K562 (cell line): Measurements from ENCODE around the gene UPK2. TPM values are rescaled to one million over a fixed set of nuclear protein-coding genes. Genes with fewer than 3 reads are reported as not detected.

Source experiments
- ATAC-seq: fragments of 200-7000 bp; cut with Tn5 transposase; 3 replicates; pipeline ENCODE4 v1.9.1; 2020; ENCODE audit warnings: moderate library complexity
- BruUV-seq: library from RNA; stranded (reverse); fragments of 400-500 nt; replicated peaks from 2 replicates; lab custom pipeline; 2021; lab: Mats Ljungman, UMichigan
- CTCF ChIA-PET: fragments of 300-600 bp; formaldehyde crosslinking; extraction: SDS; loops from one replicate; lab custom pipeline; 2021; ENCODE audit warnings: low intra/inter-chr PET ratio; lab: Yijun Ruan, JAX
- POLR2A ChIA-PET: fragments of 300-600, 350-650 bp; sonication (Branson Sonifier 250); formaldehyde crosslinking; extraction: SDS; loops from one replicate; lab custom pipeline; 2021; ENCODE audit warnings: antibody characterized with exemption, inconsistent platforms; lab: Yijun Ruan, JAX
- DNase-seq, 4 experiments: peaks; one replicate each; pipeline versions ENCODE4 v3.0.0 to v3.0.0-alpha.2; 2011 to 2018; ENCODE audit warnings: low spot score in 3 of 4, mixed read lengths in 3 of 4; ENCODE audit errors: extremely low read depth in 1 of 4
- FAIRE-seq: peaks from 2 replicates; lab custom pipeline; 2011; peaks lifted over from hg19 to GRCh38; lab: Jason Lieb, UNC
- H2AFZ ChIP-seq: 2 replicates; pipeline ENCODE4 v1.6.0; 2011; ENCODE audit warnings: low read depth, low read length, control low read depth, inconsistent platforms
- H3K27ac ChIP-seq: fragments of 200-600 bp; 3 replicates; pipeline ENCODE4 v1.8.0; 2011; ENCODE audit warnings: low read depth, mild to moderate bottlenecking, control low read depth, inconsistent platforms, low read length, moderate library complexity, mixed read lengths; ENCODE audit errors: extremely low read depth
- H3K27me3 ChIP-seq, 2 experiments: fragments of 300-600 bp in 1 of 2; 2 replicates in 1 of 2; 3 replicates in 1 of 2; pipeline versions ENCODE4 v1.6.0 to v1.8.0; 2011; ENCODE audit warnings: inconsistent platforms in 2 of 2, low read length in 2 of 2, mild to moderate bottlenecking in 1 of 2, mixed read lengths in 1 of 2, moderate library complexity in 1 of 2; ENCODE audit not compliant: control insufficient read depth in 2 of 2, insufficient read depth in 2 of 2
- H3K36me3 ChIP-seq: fragments of 300-600 bp; 3 replicates; pipeline ENCODE4 v1.8.0; 2011; ENCODE audit warnings: mild to moderate bottlenecking, low read length, inconsistent platforms; ENCODE audit not compliant: control insufficient read depth, insufficient read depth
- H3K4me1 ChIP-seq, 2 experiments: fragments of 200-600 bp in 1 of 2; replicated peaks in 1 of 2; 2 replicates in 1 of 2; 3 replicates in 1 of 2; pipeline versions ENCODE4 v1.5.1 to v1.8.0; 2011; ENCODE audit warnings: inconsistent platforms in 2 of 2, low read length in 2 of 2, mild to moderate bottlenecking in 1 of 2, mixed read lengths in 1 of 2, moderate library complexity in 1 of 2; ENCODE audit not compliant: control insufficient read depth in 2 of 2, insufficient read depth in 2 of 2
- H3K4me2 ChIP-seq: 2 replicates; pipeline ENCODE4 v1.6.1; 2011; ENCODE audit warnings: low read length, control low read depth, inconsistent platforms, mixed read lengths; ENCODE audit not compliant: insufficient read depth
- H3K4me3 ChIP-seq: fragments of 200-600 bp; sonication (generic), shearing (Covaris generic); 2 replicates; pipeline ENCODE4 v1.5.1; 2016; ENCODE audit warnings: control low read depth, inconsistent platforms
- H3K79me2 ChIP-seq: fragments of 200-600 bp; 3 replicates; pipeline ENCODE4 v1.8.0; 2011; ENCODE audit warnings: low read length, inconsistent platforms; ENCODE audit not compliant: control insufficient read depth, insufficient read depth
- H3K9ac ChIP-seq, 2 experiments: 2 replicates each; pipeline versions ENCODE4 v1.6.0 to v1.6.1; 2011; ENCODE audit warnings: low read depth in 2 of 2, low read length in 2 of 2, control low read depth in 1 of 2, inconsistent platforms in 1 of 2, mild to moderate bottlenecking in 1 of 2, mixed read lengths in 1 of 2; ENCODE audit not compliant: insufficient read depth in 1 of 2
- H3K9me1 ChIP-seq: one replicate; pipeline ENCODE4 v1.6.0; 2011; ENCODE audit warnings: inconsistent platforms, mild to moderate bottlenecking, low read length, moderate library complexity; ENCODE audit not compliant: control insufficient read depth, insufficient read depth
- H3K9me3 ChIP-seq: replicated peaks from 2 replicates; pipeline ENCODE4 v1.5.1; 2011; ENCODE audit warnings: low read depth, low read length, inconsistent platforms; ENCODE audit not compliant: control insufficient read depth, insufficient read depth
- H4K20me1 ChIP-seq: replicated peaks from 2 replicates; pipeline ENCODE4 v1.6.1; 2011; ENCODE audit warnings: low read length, inconsistent platforms, mixed read lengths; ENCODE audit not compliant: control insufficient read depth, insufficient read depth
- EP300 ChIP-seq: IDR thresholded peaks from 2 replicates; pipeline ENCODE4 v1.6.1; 2012; ENCODE audit warnings: low read length, improper control_type of control experiment
- FOXM1 ChIP-seq, 2 experiments: fragments of 450-650 bp in 1 of 2; sonication (generic) in 1 of 2; formaldehyde crosslinking in 1 of 2; IDR thresholded peaks; 2 replicates each; pipeline versions ENCODE4 v1.6.1 to v1.9.0; 2017 to 2022; ENCODE audit warnings: low read depth in 2 of 2, mild to moderate bottlenecking in 2 of 2, missing genetic modification reagents in 1 of 2, moderate library complexity in 1 of 2
- HDAC8 ChIP-seq: fragments of 450-650 bp; IDR thresholded peaks from 2 replicates; pipeline ENCODE4 v1.6.1; 2016; ENCODE audit warnings: mild to moderate bottlenecking, missing genetic modification characterization, moderate library complexity, missing compliant biosample characterization
- KLF16 ChIP-seq: IDR thresholded peaks from 2 replicates; pipeline ENCODE4 v1.6.1; 2016; ENCODE audit warnings: antibody characterized with exemption
- MCM7 ChIP-seq, 2 experiments: fragments of 450-650 bp; IDR thresholded peaks; 2 replicates each; pipeline ENCODE4 v1.6.1; 2016 to 2018
- NBN ChIP-seq: fragments of 450-650 bp; IDR thresholded peaks from 2 replicates; pipeline ENCODE4 v1.6.1; 2016; ENCODE audit warnings: low read depth, mild to moderate bottlenecking
- NCOR1 ChIP-seq: fragments of 450-650 bp; IDR thresholded peaks from 2 replicates; pipeline ENCODE4 v1.6.1; 2016; ENCODE audit warnings: mild to moderate bottlenecking, moderate library complexity
- RFX7 ChIP-seq: fragments of 250-450 bp; sonication (Bioruptor Pico); IDR thresholded peaks from 2 replicates; pipeline ENCODE4 v1.5.1; 2021; ENCODE audit warnings: mild to moderate bottlenecking
- ZNF143 ChIP-seq: sonication (generic); formaldehyde crosslinking; IDR thresholded peaks from 2 replicates; pipeline ENCODE4 v1.9.0; 2022; ENCODE audit warnings: mild to moderate bottlenecking, missing genetic modification reagents
- ZNF644 ChIP-seq: fragments of 200-800 bp; sonication (Bioruptor generic); IDR thresholded peaks from 2 replicates; pipeline ENCODE4 v1.6.1; 2016; ENCODE audit warnings: low read depth, missing genetic modification characterization, missing compliant biosample characterization
- WGBS: fragments of 100-300 bp; shearing (Covaris generic); methylation state at CpG from one replicate; pipeline ENCODE4 v1.1.6; 2016; ENCODE audit warnings: low coverage, mixed read lengths; ENCODE audit not compliant: insufficient coverage; ENCODE audit errors: missing lambda C conversion rate; 5-methylcytosine and 5-hydroxymethylcytosine counted together
- in situ Hi-C: fragments of 300-500 bp; cut with MboI; formaldehyde crosslinking; loops from 4 replicates; pipeline ENCODE4 v1.15.0; 2018; ENCODE audit warnings: inconsistent platforms, mixed read lengths
- intact Hi-C: fragments of 100-400 bp; cut with micrococcal nuclease; formaldehyde crosslinking; loops from 2 replicates; pipeline ENCODE4 v1.14.2; 2022
- polyA plus RNA-seq, 8 experiments: library from polyadenylated mRNA; depleted of rRNA in 4 of 8; stranded (reverse) in 5 of 8; unstranded in 3 of 8; fragments of >200 nt; fragmentation: Nextera tagmentation in 2 of 8; fragmentation: Illumina TruSeq in 1 of 8; extraction: Ambion mirVana in 2 of 8; extraction: Trizol in 1 of 8; gene quantifications; 2 replicates each; pipeline versions ENCODE4 v1.2.1 to v1.2.3, GENCODE V29; 2011 to 2014; ENCODE audit warnings: inconsistent platforms in 1 of 8, missing spikeins in 1 of 8
- total RNA-seq, 7 experiments: library from RNA; depleted of rRNA in 6 of 7; stranded (reverse); fragments of >200 nt in 6 of 7; fragmentation: Illumina TruSeq in 2 of 7; extraction: Trizol in 2 of 7; gene quantifications; 2 replicates each; pipeline versions ENCODE4 v1.2.1 to v1.2.3, GENCODE V29; 2011 to 2021; ENCODE audit warnings: low replicate concordance in 1 of 7
- TF ChIP-seq, protein P1 (sequence below): fragments of 250-450 bp; sonication (Bioruptor Pico); IDR thresholded peaks from 2 replicates; pipeline ENCODE4 v1.4.0; 2020; ENCODE audit warnings: mild to moderate bottlenecking, moderate library complexity, borderline replicate concordance
- TF ChIP-seq, protein P2 (sequence below): fragments of 450-650 bp; formaldehyde crosslinking; IDR thresholded peaks from 2 replicates; pipeline ENCODE4 v1.4.0; 2020; ENCODE audit warnings: mild to moderate bottlenecking, moderate library complexity
- TF ChIP-seq, protein P3 (sequence below): fragments of 450-650 bp; IDR thresholded peaks from 2 replicates; pipeline ENCODE4 v1.6.1; 2017; ENCODE audit warnings: antibody characterized with exemption, mild to moderate bottlenecking

UPK2 gene
- total and polyA plus RNA-seq, 9 of the 15 experiments (the other 6 are each of a cell fraction or from before 2014, with no cell fraction given) = not detected

DNA sequence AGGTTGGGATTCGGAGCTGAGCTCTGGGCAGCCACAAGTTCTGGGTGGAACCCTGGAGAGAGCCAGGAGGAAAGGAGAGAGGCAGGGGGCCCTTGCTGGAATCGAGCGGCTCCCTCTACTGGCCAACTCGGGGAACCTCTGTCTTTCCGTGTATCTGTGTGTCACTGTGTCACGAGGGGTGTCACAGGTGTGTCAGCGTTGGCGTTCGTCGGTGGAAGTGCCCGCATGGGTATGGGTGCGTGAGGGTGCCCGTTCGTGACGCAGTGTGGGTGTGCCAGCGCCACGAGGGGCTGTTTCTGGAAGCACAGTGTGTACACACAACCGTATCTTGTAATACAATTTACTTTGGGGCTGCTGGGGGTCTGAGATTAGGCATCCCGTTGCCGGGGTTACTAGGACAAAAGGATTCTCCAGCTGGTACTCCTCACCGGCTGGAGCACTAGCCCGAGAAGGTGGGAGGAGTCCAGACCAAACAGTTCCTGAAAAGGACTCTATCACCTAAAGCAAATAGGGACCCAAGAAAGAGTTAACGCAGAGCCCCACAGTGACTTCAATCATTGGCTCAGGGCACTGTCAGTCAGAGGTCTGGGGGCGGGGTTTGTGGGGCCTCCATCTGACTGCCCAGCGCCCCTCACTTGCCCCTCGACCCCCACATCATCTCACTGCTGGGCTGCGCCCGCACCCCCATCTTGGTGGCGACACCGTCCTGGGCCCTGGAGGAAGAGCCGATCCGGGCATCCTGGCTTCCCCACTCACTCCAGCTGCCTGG is 27.8 kb upstream of the UPK2 start:
- Histone ChIP-seq H3K27ac (peak overlapping the region; percentile 59), H2AFZ (peak overlapping the region; percentile 96), H3K36me3 (no peaks in the 10 kb centered on the region), H3K9me1 (no peaks in the 10 kb centered on the region), H4K20me1 (no peaks in the 10 kb centered on the region), H3K4me3 (peak overlapping the region; percentile 64), H3K27me3 (no peaks in the 10 kb centered on the region), H3K9me3 (no peaks in the 10 kb centered on the region), H3K79me2 (peaks cover 21% of the 10 kb centered on the region), H3K4me1 (peaks cover 23 to 60% of the 10 kb centered on the region in 2 experiments; a peak in 4 of 5 replicates), H3K9ac (peak overlapping the region; percentile 68 to 91), H3K4me2 (peak overlapping the region; percentile 91)
- peak; percentile 93 to 99 (median 94) for DNase-seq
- peak; percentile 79 for ATAC-seq
- CTCF ChIA-PET = interaction anchor here (0.6 to 3.5 kb wide), 5 partner anchors 21 to 269 kb away, joined by 3 to 18 read pairs (median 4); partner anchors contain the start of gene CENATAC
- in situ Hi-C loops (no loop called here), intact Hi-C loops (loop anchor here (1.0 to 5.0 kb wide), 5 partner anchors 21 to 394 kb away; partner anchors contain the start of gene UPK2)
- POLR2A ChIA-PET = interaction anchor here (0.5 to 1.6 kb wide), 6 partner anchors 18 to 384 kb away, joined by 3 to 5 read pairs (median 3); no protein-coding TSS in a partner anchor
- peak; percentile 89 for FAIRE-seq
- BruUV-seq = no TSS peak
- WGBS = under 1% methylated on average over 32 of the region's 32 CpGs
- TF ChIP-seq, protein P1, sequence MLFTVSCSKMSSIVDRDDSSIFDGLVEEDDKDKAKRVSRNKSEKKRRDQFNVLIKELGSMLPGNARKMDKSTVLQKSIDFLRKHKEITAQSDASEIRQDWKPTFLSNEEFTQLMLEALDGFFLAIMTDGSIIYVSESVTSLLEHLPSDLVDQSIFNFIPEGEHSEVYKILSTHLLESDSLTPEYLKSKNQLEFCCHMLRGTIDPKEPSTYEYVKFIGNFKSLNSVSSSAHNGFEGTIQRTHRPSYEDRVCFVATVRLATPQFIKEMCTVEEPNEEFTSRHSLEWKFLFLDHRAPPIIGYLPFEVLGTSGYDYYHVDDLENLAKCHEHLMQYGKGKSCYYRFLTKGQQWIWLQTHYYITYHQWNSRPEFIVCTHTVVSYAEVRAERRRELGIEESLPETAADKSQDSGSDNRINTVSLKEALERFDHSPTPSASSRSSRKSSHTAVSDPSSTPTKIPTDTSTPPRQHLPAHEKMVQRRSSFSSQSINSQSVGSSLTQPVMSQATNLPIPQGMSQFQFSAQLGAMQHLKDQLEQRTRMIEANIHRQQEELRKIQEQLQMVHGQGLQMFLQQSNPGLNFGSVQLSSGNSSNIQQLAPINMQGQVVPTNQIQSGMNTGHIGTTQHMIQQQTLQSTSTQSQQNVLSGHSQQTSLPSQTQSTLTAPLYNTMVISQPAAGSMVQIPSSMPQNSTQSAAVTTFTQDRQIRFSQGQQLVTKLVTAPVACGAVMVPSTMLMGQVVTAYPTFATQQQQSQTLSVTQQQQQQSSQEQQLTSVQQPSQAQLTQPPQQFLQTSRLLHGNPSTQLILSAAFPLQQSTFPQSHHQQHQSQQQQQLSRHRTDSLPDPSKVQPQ (CRISPR knock-in tag) = no peak
- TF ChIP-seq ZNF644 (tag) = no peak
- TF ChIP-seq HDAC8 (tag) = no peak
- TF ChIP-seq, protein P2, sequence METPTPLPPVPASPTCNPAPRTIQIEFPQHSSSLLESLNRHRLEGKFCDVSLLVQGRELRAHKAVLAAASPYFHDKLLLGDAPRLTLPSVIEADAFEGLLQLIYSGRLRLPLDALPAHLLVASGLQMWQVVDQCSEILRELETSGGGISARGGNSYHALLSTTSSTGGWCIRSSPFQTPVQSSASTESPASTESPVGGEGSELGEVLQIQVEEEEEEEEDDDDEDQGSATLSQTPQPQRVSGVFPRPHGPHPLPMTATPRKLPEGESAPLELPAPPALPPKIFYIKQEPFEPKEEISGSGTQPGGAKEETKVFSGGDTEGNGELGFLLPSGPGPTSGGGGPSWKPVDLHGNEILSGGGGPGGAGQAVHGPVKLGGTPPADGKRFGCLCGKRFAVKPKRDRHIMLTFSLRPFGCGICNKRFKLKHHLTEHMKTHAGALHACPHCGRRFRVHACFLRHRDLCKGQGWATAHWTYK (CRISPR knock-in tag) = no peak
- no peak for TF ChIP-seq KLF16
- TF ChIP-seq EP300 = peak; percentile 24; the same call in 1 of the 2 replicates
- no peak for TF ChIP-seq MCM7 (IDR thresholded peaks at IDR 0.05)
- no peak for TF ChIP-seq NCOR1
- TF ChIP-seq FOXM1 (IDR thresholded peaks at IDR 0.05; ENCODE audit: low read depth) = peak; percentile 72; the same call in 1 of the 2 replicates
- no peak for TF ChIP-seq FOXM1 (CRISPR knock-in tag; IDR thresholded peaks at IDR 0.05; ENCODE audit: low read depth)
- TF ChIP-seq, protein P3, sequence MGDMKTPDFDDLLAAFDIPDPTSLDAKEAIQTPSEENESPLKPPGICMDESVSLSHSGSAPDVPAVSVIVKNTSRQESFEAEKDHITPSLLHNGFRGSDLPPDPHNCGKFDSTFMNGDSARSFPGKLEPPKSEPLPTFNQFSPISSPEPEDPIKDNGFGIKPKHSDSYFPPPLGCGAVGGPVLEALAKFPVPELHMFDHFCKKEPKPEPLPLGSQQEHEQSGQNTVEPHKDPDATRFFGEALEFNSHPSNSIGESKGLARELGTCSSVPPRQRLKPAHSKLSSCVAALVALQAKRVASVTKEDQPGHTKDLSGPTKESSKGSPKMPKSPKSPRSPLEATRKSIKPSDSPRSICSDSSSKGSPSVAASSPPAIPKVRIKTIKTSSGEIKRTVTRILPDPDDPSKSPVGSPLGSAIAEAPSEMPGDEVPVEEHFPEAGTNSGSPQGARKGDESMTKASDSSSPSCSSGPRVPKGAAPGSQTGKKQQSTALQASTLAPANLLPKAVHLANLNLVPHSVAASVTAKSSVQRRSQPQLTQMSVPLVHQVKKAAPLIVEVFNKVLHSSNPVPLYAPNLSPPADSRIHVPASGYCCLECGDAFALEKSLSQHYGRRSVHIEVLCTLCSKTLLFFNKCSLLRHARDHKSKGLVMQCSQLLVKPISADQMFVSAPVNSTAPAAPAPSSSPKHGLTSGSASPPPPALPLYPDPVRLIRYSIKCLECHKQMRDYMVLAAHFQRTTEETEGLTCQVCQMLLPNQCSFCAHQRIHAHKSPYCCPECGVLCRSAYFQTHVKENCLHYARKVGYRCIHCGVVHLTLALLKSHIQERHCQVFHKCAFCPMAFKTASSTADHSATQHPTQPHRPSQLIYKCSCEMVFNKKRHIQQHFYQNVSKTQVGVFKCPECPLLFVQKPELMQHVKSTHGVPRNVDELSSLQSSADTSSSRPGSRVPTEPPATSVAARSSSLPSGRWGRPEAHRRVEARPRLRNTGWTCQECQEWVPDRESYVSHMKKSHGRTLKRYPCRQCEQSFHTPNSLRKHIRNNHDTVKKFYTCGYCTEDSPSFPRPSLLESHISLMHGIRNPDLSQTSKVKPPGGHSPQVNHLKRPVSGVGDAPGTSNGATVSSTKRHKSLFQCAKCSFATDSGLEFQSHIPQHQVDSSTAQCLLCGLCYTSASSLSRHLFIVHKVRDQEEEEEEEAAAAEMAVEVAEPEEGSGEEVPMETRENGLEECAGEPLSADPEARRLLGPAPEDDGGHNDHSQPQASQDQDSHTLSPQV = no peak
- TF ChIP-seq ZNF143 (CRISPR knock-in tag) = no peak
- no peak for TF ChIP-seq NBN
- TF ChIP-seq RFX7 (CRISPR knock-in tag) = no peak
